Measurements from ENCODE around the gene CLPTM1L.

DNA sequence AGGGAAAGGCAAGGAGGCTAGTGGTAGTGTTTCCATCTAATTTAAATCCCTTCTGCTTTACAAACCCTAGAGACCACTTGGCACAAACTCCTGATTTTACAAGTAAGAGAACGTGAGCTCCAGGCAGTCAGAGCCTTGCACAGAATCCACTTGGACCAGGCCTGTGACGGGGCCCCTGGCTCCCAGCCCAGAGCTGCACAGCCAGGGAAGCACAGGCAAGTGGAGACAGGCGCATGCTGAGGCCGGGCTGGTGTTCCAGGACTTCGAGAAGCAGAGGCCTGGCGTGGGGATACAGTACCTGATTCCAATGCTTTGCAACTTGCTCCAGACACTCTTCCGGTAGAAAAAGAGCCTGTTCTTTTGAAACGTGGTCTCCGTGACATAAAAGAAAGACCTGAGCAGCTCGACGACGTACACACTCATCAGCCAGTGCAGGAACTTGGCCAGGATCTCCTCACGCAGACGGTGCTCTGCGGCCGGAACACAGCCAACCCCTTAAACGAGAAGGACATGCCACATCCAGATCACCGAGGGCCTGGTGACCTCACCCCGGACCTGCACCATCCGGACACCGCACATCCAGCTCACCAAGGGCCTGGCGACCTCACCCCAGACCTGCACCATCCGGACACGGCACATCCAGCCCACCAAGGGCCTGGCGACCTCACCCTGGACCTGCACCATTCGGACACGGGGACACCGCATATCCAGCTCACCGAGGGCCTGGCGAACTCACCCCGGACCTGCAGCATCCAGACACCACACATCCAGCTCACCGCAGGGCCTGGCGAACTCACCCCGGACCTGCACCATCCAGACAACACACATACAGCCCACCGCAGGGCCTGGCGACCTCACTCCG, 62.5 kb downstream of the CLPTM1L start:
- TF ChIP-seq, protein P1, sequence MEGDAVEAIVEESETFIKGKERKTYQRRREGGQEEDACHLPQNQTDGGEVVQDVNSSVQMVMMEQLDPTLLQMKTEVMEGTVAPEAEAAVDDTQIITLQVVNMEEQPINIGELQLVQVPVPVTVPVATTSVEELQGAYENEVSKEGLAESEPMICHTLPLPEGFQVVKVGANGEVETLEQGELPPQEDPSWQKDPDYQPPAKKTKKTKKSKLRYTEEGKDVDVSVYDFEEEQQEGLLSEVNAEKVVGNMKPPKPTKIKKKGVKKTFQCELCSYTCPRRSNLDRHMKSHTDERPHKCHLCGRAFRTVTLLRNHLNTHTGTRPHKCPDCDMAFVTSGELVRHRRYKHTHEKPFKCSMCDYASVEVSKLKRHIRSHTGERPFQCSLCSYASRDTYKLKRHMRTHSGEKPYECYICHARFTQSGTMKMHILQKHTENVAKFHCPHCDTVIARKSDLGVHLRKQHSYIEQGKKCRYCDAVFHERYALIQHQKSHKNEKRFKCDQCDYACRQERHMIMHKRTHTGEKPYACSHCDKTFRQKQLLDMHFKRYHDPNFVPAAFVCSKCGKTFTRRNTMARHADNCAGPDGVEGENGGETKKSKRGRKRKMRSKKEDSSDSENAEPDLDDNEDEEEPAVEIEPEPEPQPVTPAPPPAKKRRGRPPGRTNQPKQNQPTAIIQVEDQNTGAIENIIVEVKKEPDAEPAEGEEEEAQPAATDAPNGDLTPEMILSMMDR (IDR thresholded peaks at IDR 0.05) = no peak
- no peak for TF ChIP-seq POLR2A (IDR thresholded peaks at IDR 0.05)

Measured in adrenal gland (tissue), 5 donors.